Endodermal cell (in vitro differentiated cells): ENCODE data around the gene TSNAXIP1. TPM values are rescaled to one million over a fixed set of nuclear protein-coding genes. Genes with fewer than 3 reads are reported as not detected.

Source experiments
- DNase-seq: peaks from one replicate; pipeline ENCODE4 v3.0.0-alpha.2; 2017
- H3K27ac ChIP-seq: 2 replicates; pipeline ENCODE4 v1.5.1; 2013; ENCODE audit warnings: mild to moderate bottlenecking, low read depth, low read length, moderate library complexity
- H3K27me3 ChIP-seq: 2 replicates; pipeline ENCODE4 v1.6.1; 2013; ENCODE audit warnings: mild to moderate bottlenecking, low read length, moderate library complexity; ENCODE audit not compliant: insufficient read depth, control insufficient read depth, poor library complexity, severe bottlenecking
- H3K36me3 ChIP-seq: 2 replicates; pipeline ENCODE4 v1.7.0; 2013; ENCODE audit warnings: mild to moderate bottlenecking, low read length, moderate library complexity; ENCODE audit not compliant: control insufficient read depth, insufficient read depth
- H3K4me1 ChIP-seq: one replicate; pipeline ENCODE4 v1.7.0; 2013; ENCODE audit warnings: low read length; ENCODE audit not compliant: control insufficient read depth, insufficient read depth
- H3K4me3 ChIP-seq: 2 replicates; pipeline ENCODE4 v1.5.1; 2013; ENCODE audit warnings: mild to moderate bottlenecking, low read length, moderate library complexity
- H3K9ac ChIP-seq: 2 replicates; pipeline ENCODE4 v1.6.1; 2013; ENCODE audit warnings: mild to moderate bottlenecking, low read length, moderate library complexity; ENCODE audit not compliant: poor library complexity, severe bottlenecking; ENCODE audit errors: extremely low read depth
- H3K9me3 ChIP-seq: 2 replicates; pipeline ENCODE4 v1.6.1; 2013; ENCODE audit warnings: mild to moderate bottlenecking, low read length, moderate library complexity; ENCODE audit not compliant: control insufficient read depth
- H3K27ac Mint-ChIP-seq: 2 replicates; pipeline ENCODE4 v1.8.0; 2020; ENCODE audit warnings: mixed read lengths
- H3K27me3 Mint-ChIP-seq: 2 replicates; pipeline ENCODE4 v1.8.0; 2021; ENCODE audit warnings: mild to moderate bottlenecking, mixed read lengths; ENCODE audit not compliant: insufficient read depth
- H3K36me3 Mint-ChIP-seq: 2 replicates; pipeline ENCODE4 v1.8.0; 2020; ENCODE audit warnings: low read depth, mixed read lengths
- H3K4me1 Mint-ChIP-seq: 2 replicates; pipeline ENCODE4 v1.8.0; 2020; ENCODE audit warnings: mixed read lengths
- H3K4me3 Mint-ChIP-seq: 2 replicates; pipeline ENCODE4 v1.8.0; 2020; ENCODE audit warnings: mild to moderate bottlenecking, moderate library complexity, mixed read lengths
- H3K9me3 Mint-ChIP-seq: 2 replicates; pipeline ENCODE4 v1.8.0; 2020; ENCODE audit warnings: mild to moderate bottlenecking, mixed read lengths
- WGBS, 2 experiments: methylation state at CpG; one replicate each; pipeline versions ENCODE4 v1.1.5 to v1.1.7; 2013; ENCODE audit warnings: missing lambda C conversion rate in 2 of 2, mixed read lengths in 1 of 2; ENCODE audit not compliant: insufficient coverage in 1 of 2, insufficient read length in 1 of 2; 5-methylcytosine and 5-hydroxymethylcytosine counted together
- total RNA-seq, 2 donors: library from RNA; stranded (reverse); fragmentation: NEBNext Ultra II Directional in 1 of 2; extraction: Animal tissue kit (Norgen Biotek cat#: 25700) in 1 of 2; gene quantifications; 2 replicates in 1 of 2; 3 replicates in 1 of 2; pipeline ENCODE4 v1.2.1, GENCODE V29; 2021
- TF ChIP-seq, protein P1 (sequence below): fragments of 200-600 bp; sonication (generic); conservative IDR thresholded peaks from 2 replicates; pipeline ENCODE4 v1.5.0; 2021; ENCODE audit warnings: antibody characterized with exemption, mild to moderate bottlenecking

TSNAXIP1 gene
- total RNA-seq, 2 donors from 2014 or later = 2.8 to 3.2 TPM

DNA sequence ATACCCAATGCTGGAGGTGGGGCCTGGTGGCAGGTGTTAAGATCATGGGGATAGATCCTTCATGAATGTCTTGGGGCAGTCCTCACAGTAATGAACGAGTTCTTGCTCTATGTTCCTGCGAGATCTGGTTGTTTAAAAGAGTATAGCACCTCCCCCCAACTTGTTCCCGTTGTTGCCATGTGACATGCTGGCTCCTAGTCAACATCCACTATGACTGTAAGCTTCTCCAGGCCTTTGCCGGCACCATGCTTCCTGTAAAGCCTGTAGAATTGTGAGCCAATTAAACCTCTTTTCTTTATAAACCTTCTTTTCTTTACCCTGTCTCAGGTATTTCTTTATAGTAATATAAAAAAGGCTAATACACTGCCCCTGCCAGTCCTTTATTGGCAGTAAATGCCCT, 33.6 kb upstream of the TSNAXIP1 start:
- H3K9me3 Mint-ChIP-seq = peaks cover 5% of the 10 kb centered on the region
- no peaks in the 10 kb centered on the region for H3K27me3 Mint-ChIP-seq
- no peaks in the 10 kb centered on the region for H3K27me3 ChIP-seq
- H3K4me3 Mint-ChIP-seq = no peak overlapping the region
- no peak overlapping the region for H3K27ac Mint-ChIP-seq
- peaks cover 5% of the 10 kb centered on the region for H3K9me3 ChIP-seq
- peaks cover 10% of the 10 kb centered on the region for H3K4me1 Mint-ChIP-seq
- TF ChIP-seq, protein P1, sequence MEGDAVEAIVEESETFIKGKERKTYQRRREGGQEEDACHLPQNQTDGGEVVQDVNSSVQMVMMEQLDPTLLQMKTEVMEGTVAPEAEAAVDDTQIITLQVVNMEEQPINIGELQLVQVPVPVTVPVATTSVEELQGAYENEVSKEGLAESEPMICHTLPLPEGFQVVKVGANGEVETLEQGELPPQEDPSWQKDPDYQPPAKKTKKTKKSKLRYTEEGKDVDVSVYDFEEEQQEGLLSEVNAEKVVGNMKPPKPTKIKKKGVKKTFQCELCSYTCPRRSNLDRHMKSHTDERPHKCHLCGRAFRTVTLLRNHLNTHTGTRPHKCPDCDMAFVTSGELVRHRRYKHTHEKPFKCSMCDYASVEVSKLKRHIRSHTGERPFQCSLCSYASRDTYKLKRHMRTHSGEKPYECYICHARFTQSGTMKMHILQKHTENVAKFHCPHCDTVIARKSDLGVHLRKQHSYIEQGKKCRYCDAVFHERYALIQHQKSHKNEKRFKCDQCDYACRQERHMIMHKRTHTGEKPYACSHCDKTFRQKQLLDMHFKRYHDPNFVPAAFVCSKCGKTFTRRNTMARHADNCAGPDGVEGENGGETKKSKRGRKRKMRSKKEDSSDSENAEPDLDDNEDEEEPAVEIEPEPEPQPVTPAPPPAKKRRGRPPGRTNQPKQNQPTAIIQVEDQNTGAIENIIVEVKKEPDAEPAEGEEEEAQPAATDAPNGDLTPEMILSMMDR = no peak
- no peak overlapping the region for H3K9ac ChIP-seq
- peaks cover 28% of the 10 kb centered on the region for H3K36me3 Mint-ChIP-seq
- no peaks in the 10 kb centered on the region for H3K4me1 ChIP-seq
- no peak overlapping the region for H3K4me3 ChIP-seq
- H3K27ac ChIP-seq = no peak overlapping the region
- H3K36me3 ChIP-seq = peaks cover 14% of the 10 kb centered on the region
- 92% methylated on average over 4 of the region's 4 CpGs for WGBS, 2 experiments
- DNase-seq = no peak

DNA sequence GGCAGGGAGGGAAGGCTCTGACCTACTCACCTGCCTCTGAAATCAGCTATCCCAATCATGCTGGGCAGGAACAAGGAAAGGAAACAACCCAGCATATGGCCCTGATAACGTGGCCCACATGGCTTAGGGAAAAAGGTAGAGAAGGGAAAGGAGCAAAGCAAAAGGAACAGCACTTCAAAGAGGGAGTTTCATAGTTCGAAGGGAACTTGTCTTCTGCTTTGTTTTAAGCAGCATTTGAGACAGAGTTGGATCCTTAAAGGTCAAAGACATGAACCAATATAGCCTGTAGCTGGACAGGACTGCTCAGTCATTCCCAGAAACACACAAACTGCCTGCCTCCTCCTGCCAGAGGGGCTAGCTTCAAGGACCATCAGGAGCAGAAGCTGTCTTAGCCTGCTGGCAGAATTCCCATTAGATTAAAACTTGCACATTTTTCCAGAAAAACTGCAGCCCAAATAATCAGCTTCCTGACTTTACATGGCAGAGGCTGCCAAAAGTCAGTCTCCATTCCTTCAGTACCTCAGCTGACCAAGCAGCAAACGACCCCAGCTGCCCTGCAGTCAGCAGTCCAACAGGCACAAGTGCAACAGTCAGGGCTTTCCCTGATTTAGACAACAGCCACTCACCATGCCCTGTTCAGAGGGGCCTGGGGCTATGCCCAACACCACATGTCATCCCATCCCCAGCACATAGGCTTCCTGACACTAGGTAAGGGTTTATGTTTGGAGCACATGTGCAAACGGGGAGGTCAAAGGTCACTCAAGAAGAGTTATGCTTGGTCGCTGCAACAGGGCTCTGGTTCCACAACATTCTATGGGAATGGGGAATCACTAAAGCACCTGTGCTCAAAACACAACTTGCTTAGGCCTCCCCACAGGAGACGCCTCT, 32.9 kb upstream of the TSNAXIP1 start:
- peaks cover 29% of the 10 kb centered on the region for H3K36me3 Mint-ChIP-seq
- Histone ChIP-seq H3K27ac (no peak overlapping the region), H3K9me3 (peaks cover 5% of the 10 kb centered on the region), H3K4me3 (no peak overlapping the region), H3K36me3 (peaks cover 14% of the 10 kb centered on the region), H3K4me1 (no peaks in the 10 kb centered on the region), H3K27me3 (no peaks in the 10 kb centered on the region), H3K9ac (no peak overlapping the region)
- H3K9me3 Mint-ChIP-seq = peaks cover 5% of the 10 kb centered on the region
- H3K27ac Mint-ChIP-seq = peak overlapping the region; percentile 72
- 77 to 88% methylated on average over 4 to 5 of the region's 6 CpGs for WGBS, 2 experiments
- TF ChIP-seq, protein P1 = no peak
- H3K27me3 Mint-ChIP-seq = no peaks in the 10 kb centered on the region
- no peak for DNase-seq
- H3K4me3 Mint-ChIP-seq = no peak overlapping the region
- H3K4me1 Mint-ChIP-seq = peaks cover 10% of the 10 kb centered on the region

DNA sequence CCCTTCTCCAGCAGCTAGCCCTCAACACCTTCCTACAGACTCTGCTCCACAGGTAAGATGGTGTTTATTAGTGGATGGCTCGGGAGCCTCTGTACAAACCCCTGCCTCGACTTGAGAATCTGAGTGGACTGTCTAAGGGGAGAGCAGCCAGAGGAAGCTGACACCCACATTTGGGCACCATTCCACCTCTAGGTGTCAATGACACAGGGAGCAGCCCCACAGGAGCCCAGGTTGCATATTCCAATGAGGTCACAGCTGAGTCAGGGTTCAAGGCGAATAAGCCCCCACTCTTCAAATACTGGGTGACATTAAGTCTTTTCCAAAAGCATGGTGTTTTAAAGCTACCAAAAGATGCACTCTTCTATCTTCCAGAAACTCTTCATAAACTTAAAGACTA, 32.2 kb upstream of the TSNAXIP1 start:
- H3K4me3 Mint-ChIP-seq = no peak overlapping the region
- no peak overlapping the region for H3K9ac ChIP-seq
- TF ChIP-seq, protein P1 = no peak
- H3K4me3 ChIP-seq = no peak overlapping the region
- peaks cover 29% of the 10 kb centered on the region for H3K36me3 Mint-ChIP-seq
- H3K4me1 Mint-ChIP-seq = peaks cover 10% of the 10 kb centered on the region
- H3K27ac ChIP-seq = no peak overlapping the region
- H3K27ac Mint-ChIP-seq = no peak overlapping the region
- H3K36me3 ChIP-seq = peaks cover 11% of the 10 kb centered on the region
- H3K4me1 ChIP-seq = no peaks in the 10 kb centered on the region
- H3K9me3 ChIP-seq = peaks cover 5% of the 10 kb centered on the region
- no peaks in the 10 kb centered on the region for H3K27me3 Mint-ChIP-seq
- 93 to 97% methylated on average over 1 to 3 of the region's 3 CpGs for WGBS, 2 experiments
- no peak for DNase-seq
- peaks cover 5% of the 10 kb centered on the region for H3K9me3 Mint-ChIP-seq
- no peaks in the 10 kb centered on the region for H3K27me3 ChIP-seq
